ENCODE measurements around the gene SPATC1L.

SPATC1L gene

DNA sequence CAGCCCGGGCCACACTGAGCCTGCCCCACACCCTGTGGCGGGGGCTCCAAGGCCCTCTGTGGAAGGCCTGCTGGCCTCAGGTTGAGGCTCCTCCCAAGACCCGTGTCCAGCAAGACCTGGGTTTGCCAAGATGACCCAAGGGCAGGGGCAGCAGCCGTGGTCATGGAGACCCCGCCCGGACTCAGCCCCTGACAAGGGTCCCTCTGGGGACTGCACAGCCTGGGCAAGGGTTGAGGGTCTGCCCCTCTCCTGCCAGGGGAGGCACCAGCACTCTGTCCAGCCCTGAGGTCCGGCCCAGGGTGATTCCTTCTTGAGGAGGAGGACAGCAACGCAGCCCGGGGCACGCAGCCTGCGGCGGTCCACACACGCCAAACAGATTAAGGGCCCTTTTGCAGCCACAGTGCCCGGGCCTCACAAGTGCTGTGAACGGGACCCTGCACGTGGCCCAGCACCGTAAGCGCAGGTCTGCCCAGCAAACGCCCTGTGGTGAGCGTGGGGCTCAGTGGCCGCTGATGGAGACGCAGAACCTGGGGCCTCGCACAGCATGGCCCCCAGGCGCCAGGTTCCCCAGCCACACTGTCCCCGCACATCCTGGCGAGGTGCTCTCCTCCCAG is 3.4 kb downstream of the SPATC1L start:
- no peak for ATAC-seq

DNA sequence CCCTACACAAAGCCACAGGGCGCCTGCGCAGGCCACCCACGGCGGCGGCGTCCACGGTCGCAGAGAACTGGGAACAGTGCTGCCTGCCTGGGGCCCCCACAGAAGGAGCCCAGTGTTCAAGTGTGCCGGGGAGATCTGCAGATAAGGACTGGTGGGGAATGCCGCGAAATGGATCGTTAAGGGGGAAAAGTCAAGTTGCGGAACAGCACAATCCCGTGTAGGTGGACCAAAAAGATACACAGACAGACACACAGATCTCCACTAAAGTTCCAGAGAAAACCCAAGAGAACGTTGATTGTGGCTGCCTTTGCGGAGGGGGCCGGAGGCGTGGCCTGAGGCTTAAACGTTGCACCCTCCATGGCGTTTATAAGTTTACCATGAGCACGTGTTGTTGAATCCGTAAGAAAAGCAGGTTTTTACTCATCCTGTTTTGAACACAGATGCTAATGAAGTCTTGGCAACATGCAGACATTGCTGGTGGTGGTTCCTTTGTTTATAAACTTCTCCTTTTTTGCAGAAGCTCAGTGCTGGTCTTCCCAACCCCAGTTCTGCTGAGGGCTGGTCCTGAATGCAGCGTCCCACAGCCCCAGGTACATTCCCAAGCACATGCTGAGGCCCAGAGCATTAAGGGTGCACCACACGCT is 4.1 kb downstream of the SPATC1L start:
- no peak for TF ChIP-seq ESRRG (CRISPR knock-in tag; IDR thresholded peaks at IDR 0.05)
- TF ChIP-seq CSDC2 (CRISPR knock-in tag; IDR thresholded peaks at IDR 0.05) = no peak
- TF ChIP-seq ZNF70 (CRISPR knock-in tag; IDR thresholded peaks at IDR 0.05) = no peak
- TF ChIP-seq ZFP30 (CRISPR knock-in tag; IDR thresholded peaks at IDR 0.05) = no peak
- TF ChIP-seq ARNTL (CRISPR knock-in tag; IDR thresholded peaks at IDR 0.05; ENCODE audit: borderline replicate concordance, low read depth) = no peak
- no peak for TF ChIP-seq ZC3H10 (CRISPR knock-in tag; IDR thresholded peaks at IDR 0.05)
- TF ChIP-seq, protein P1, sequence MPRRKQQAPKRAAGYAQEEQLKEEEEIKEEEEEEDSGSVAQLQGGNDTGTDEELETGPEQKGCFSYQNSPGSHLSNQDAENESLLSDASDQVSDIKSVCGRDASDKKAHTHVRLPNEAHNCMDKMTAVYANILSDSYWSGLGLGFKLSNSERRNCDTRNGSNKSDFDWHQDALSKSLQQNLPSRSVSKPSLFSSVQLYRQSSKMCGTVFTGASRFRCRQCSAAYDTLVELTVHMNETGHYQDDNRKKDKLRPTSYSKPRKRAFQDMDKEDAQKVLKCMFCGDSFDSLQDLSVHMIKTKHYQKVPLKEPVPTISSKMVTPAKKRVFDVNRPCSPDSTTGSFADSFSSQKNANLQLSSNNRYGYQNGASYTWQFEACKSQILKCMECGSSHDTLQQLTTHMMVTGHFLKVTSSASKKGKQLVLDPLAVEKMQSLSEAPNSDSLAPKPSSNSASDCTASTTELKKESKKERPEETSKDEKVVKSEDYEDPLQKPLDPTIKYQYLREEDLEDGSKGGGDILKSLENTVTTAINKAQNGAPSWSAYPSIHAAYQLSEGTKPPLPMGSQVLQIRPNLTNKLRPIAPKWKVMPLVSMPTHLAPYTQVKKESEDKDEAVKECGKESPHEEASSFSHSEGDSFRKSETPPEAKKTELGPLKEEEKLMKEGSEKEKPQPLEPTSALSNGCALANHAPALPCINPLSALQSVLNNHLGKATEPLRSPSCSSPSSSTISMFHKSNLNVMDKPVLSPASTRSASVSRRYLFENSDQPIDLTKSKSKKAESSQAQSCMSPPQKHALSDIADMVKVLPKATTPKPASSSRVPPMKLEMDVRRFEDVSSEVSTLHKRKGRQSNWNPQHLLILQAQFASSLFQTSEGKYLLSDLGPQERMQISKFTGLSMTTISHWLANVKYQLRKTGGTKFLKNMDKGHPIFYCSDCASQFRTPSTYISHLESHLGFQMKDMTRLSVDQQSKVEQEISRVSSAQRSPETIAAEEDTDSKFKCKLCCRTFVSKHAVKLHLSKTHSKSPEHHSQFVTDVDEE (CRISPR knock-in tag; IDR thresholded peaks at IDR 0.05) = no peak
- TF ChIP-seq BACH2 (CRISPR knock-in tag; IDR thresholded peaks at IDR 0.05; ENCODE audit: borderline replicate concordance) = no peak
- TF ChIP-seq TOX (CRISPR knock-in tag; IDR thresholded peaks at IDR 0.05; ENCODE audit: borderline replicate concordance) = no peak
- TF ChIP-seq ZFP3 (CRISPR knock-in tag; IDR thresholded peaks at IDR 0.05) = no peak
- no peak for TF ChIP-seq ZNF565 (CRISPR knock-in tag; conservative IDR thresholded peaks at IDR 0.05; ENCODE audit: low read depth)
- no peak for ATAC-seq

More for the DNA sequence above, 3.4 kb downstream of the SPATC1L start:
- TF ChIP-seq ZFP30 (CRISPR knock-in tag; IDR thresholded peaks at IDR 0.05) = no peak
- no peak for TF ChIP-seq BACH2 (CRISPR knock-in tag; IDR thresholded peaks at IDR 0.05; ENCODE audit: borderline replicate concordance)
- no peak for TF ChIP-seq OSR1 (CRISPR knock-in tag; IDR thresholded peaks at IDR 0.05)
- TF ChIP-seq, protein P2, sequence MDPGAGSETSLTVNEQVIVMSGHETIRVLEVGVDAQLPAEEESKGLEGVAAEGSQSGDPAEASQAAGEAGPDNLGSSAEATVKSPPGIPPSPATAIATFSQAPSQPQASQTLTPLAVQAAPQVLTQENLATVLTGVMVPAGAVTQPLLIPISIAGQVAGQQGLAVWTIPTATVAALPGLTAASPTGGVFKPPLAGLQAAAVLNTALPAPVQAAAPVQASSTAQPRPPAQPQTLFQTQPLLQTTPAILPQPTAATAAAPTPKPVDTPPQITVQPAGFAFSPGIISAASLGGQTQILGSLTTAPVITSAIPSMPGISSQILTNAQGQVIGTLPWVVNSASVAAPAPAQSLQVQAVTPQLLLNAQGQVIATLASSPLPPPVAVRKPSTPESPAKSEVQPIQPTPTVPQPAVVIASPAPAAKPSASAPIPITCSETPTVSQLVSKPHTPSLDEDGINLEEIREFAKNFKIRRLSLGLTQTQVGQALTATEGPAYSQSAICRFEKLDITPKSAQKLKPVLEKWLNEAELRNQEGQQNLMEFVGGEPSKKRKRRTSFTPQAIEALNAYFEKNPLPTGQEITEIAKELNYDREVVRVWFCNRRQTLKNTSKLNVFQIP (CRISPR knock-in tag; IDR thresholded peaks at IDR 0.05; ENCODE audit: borderline replicate concordance, low read depth) = no peak
- TF ChIP-seq, protein P3, sequence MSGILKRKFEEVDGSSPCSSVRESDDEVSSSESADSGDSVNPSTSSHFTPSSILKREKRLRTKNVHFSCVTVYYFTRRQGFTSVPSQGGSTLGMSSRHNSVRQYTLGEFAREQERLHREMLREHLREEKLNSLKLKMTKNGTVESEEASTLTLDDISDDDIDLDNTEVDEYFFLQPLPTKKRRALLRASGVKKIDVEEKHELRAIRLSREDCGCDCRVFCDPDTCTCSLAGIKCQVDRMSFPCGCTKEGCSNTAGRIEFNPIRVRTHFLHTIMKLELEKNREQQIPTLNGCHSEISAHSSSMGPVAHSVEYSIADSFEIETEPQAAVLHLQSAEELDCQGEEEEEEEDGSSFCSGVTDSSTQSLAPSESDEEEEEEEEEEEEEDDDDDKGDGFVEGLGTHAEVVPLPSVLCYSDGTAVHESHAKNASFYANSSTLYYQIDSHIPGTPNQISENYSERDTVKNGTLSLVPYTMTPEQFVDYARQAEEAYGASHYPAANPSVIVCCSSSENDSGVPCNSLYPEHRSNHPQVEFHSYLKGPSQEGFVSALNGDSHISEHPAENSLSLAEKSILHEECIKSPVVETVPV (CRISPR knock-in tag; IDR thresholded peaks at IDR 0.05) = no peak
- no peak for TF ChIP-seq TOX (CRISPR knock-in tag; IDR thresholded peaks at IDR 0.05; ENCODE audit: borderline replicate concordance)
- TF ChIP-seq, protein P4, sequence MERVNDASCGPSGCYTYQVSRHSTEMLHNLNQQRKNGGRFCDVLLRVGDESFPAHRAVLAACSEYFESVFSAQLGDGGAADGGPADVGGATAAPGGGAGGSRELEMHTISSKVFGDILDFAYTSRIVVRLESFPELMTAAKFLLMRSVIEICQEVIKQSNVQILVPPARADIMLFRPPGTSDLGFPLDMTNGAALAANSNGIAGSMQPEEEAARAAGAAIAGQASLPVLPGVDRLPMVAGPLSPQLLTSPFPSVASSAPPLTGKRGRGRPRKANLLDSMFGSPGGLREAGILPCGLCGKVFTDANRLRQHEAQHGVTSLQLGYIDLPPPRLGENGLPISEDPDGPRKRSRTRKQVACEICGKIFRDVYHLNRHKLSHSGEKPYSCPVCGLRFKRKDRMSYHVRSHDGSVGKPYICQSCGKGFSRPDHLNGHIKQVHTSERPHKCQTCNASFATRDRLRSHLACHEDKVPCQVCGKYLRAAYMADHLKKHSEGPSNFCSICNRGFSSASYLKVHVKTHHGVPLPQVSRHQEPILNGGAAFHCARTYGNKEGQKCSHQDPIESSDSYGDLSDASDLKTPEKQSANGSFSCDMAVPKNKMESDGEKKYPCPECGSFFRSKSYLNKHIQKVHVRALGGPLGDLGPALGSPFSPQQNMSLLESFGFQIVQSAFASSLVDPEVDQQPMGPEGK (CRISPR knock-in tag; IDR thresholded peaks at IDR 0.05; ENCODE audit: borderline replicate concordance) = no peak
- TF ChIP-seq RARB (CRISPR knock-in tag; IDR thresholded peaks at IDR 0.05) = no peak
- no peak for TF ChIP-seq PPARA (CRISPR knock-in tag; IDR thresholded peaks at IDR 0.05; ENCODE audit: borderline replicate concordance)
- TF ChIP-seq, protein P5, sequence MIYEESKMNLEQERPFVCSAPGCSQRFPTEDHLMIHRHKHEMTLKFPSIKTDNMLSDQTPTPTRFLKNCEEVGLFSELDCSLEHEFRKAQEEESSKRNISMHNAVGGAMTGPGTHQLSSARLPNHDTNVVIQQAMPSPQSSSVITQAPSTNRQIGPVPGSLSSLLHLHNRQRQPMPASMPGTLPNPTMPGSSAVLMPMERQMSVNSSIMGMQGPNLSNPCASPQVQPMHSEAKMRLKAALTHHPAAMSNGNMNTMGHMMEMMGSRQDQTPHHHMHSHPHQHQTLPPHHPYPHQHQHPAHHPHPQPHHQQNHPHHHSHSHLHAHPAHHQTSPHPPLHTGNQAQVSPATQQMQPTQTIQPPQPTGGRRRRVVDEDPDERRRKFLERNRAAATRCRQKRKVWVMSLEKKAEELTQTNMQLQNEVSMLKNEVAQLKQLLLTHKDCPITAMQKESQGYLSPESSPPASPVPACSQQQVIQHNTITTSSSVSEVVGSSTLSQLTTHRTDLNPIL (CRISPR knock-in tag; IDR thresholded peaks at IDR 0.05; ENCODE audit: low read depth) = no peak
- TF ChIP-seq ZNF70 (CRISPR knock-in tag; IDR thresholded peaks at IDR 0.05) = no peak

DNA sequence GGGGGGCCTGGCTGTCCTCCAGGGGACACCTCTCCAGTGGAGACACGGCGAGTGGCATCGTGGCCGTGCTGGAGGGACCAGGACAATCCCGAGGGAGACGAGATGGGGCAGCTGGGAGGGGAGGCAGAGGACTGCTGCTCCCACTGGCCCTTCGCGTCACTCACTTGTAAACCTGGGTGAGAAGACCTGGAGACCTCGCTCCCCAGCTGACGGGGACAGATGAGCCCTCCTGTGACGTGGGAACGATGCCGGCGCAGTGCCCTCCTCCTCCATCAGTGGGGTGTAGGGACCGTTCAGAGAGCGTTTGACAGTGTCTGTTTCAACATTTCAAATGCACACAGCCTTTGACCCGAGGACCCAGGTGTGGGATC is 4.6 kb downstream of the SPATC1L start:
- no peak for TF ChIP-seq ZC3H10 (CRISPR knock-in tag; IDR thresholded peaks at IDR 0.05)
- TF ChIP-seq, protein P3 (CRISPR knock-in tag; IDR thresholded peaks at IDR 0.05) = no peak
- TF ChIP-seq SNAI2 (CRISPR knock-in tag; IDR thresholded peaks at IDR 0.05) = no peak
- TF ChIP-seq ISL1 (CRISPR knock-in tag; IDR thresholded peaks at IDR 0.05) = no peak
- TF ChIP-seq ESRRG (CRISPR knock-in tag; IDR thresholded peaks at IDR 0.05) = no peak
- TF ChIP-seq TOX (CRISPR knock-in tag; IDR thresholded peaks at IDR 0.05; ENCODE audit: borderline replicate concordance) = no peak
- TF ChIP-seq ZFP3 (CRISPR knock-in tag; IDR thresholded peaks at IDR 0.05) = no peak
- ATAC-seq = no peak
